GM23338 (cell line): ENCODE measurements around the gene BCL2L12. TPM values are rescaled to one million over a fixed set of nuclear protein-coding genes. Genes with fewer than 3 reads are reported as not detected.

ENCODE experiments used
- ATAC-seq: fragments of 200-7000 bp; cut with Tn5 transposase; 3 replicates; pipeline ENCODE4 v1.9.1; 2020
- DNase-seq: peaks from one replicate; pipeline ENCODE4 v3.0.0-alpha.2; 2015; ENCODE audit warnings: low spot score
- H2AFZ ChIP-seq: fragments of 200-600 bp; sonication (generic); 2 replicates; pipeline ENCODE4 v1.8.0; 2016; ENCODE audit warnings: antibody characterized with exemption, mild to moderate bottlenecking, moderate library complexity
- H3F3A ChIP-seq: fragments of 200-600 bp; sonication (generic); replicated peaks from 2 replicates; pipeline ENCODE4 v1.8.0; 2017; ENCODE audit warnings: antibody characterized with exemption, mixed run types, low read depth
- H3K27ac ChIP-seq: fragments of 200-600 bp; sonication (generic); 2 replicates; pipeline ENCODE4 v1.6.1; 2016; ENCODE audit warnings: low read depth
- H3K27me3 ChIP-seq: fragments of 200-600 bp; sonication (generic); 2 replicates; pipeline ENCODE4 v1.8.0; 2016; ENCODE audit warnings: mild to moderate bottlenecking, mixed run types, moderate library complexity; ENCODE audit not compliant: insufficient read depth
- H3K36me3 ChIP-seq: fragments of 200-600 bp; sonication (generic); 2 replicates; pipeline ENCODE4 v1.8.0; 2016; ENCODE audit warnings: mild to moderate bottlenecking; ENCODE audit not compliant: insufficient read depth
- H3K4me1 ChIP-seq: fragments of 200-600 bp; sonication (generic); 2 replicates; pipeline ENCODE4 v1.8.0; 2016; ENCODE audit warnings: mild to moderate bottlenecking, moderate library complexity; ENCODE audit not compliant: insufficient read depth
- H3K4me2 ChIP-seq: fragments of 200-600 bp; sonication (generic); 2 replicates; pipeline ENCODE4 v1.7.1; 2017; ENCODE audit warnings: mixed run types
- H3K4me3 ChIP-seq: fragments of 200-600 bp; sonication (generic); 2 replicates; pipeline ENCODE4 v1.6.1; 2016; ENCODE audit warnings: mixed run types
- H3K79me2 ChIP-seq: fragments of 200-600 bp; sonication (generic); replicated peaks from 2 replicates; pipeline ENCODE4 v1.8.0; 2017; ENCODE audit warnings: mild to moderate bottlenecking; ENCODE audit not compliant: insufficient read depth
- H3K9me2 ChIP-seq: fragments of 200-600 bp; sonication (generic); 2 replicates; pipeline ENCODE4 v1.8.0; 2017; ENCODE audit not compliant: insufficient read depth
- H4K20me1 ChIP-seq: fragments of 200-600 bp; sonication (generic); replicated peaks from 2 replicates; pipeline ENCODE4 v1.8.0; 2017; ENCODE audit warnings: mild to moderate bottlenecking; ENCODE audit not compliant: insufficient read depth
- H3K27ac Mint-ChIP-seq: 2 replicates; pipeline ENCODE4 v1.8.0; 2020; ENCODE audit warnings: inconsistent platforms, mild to moderate bottlenecking, moderate library complexity, mixed read lengths
- H3K27me3 Mint-ChIP-seq: 3 replicates; pipeline ENCODE4 v1.8.0; 2022; ENCODE audit warnings: low read depth, mild to moderate bottlenecking, moderate library complexity, mixed read lengths, inconsistent platforms; ENCODE audit not compliant: insufficient read depth, poor library complexity
- H3K36me3 Mint-ChIP-seq: 3 replicates; pipeline ENCODE4 v1.8.0; 2021; ENCODE audit warnings: low read depth, mild to moderate bottlenecking, inconsistent platforms, moderate library complexity, mixed read lengths
- H3K4me1 Mint-ChIP-seq: 3 replicates; pipeline ENCODE4 v1.8.0; 2020; ENCODE audit warnings: mild to moderate bottlenecking, inconsistent platforms, mixed read lengths
- H3K4me3 Mint-ChIP-seq: 3 replicates; pipeline ENCODE4 v1.8.0; 2021; ENCODE audit warnings: moderate library complexity, mild to moderate bottlenecking, inconsistent platforms, mixed read lengths
- H3K9me3 Mint-ChIP-seq: 3 replicates; pipeline ENCODE4 v1.8.0; 2020; ENCODE audit warnings: moderate library complexity, mild to moderate bottlenecking, inconsistent platforms, mixed read lengths
- CREB1 ChIP-seq: fragments of 250-450 bp; sonication (Bioruptor Pico); IDR thresholded peaks from 2 replicates; pipeline ENCODE4 v1.5.0; 2020; ENCODE audit warnings: low read depth, mild to moderate bottlenecking, moderate library complexity
- CTCF ChIP-seq, 2 experiments: fragments of 200-600 bp in 1 of 2; sonication (generic) in 1 of 2; conservative IDR thresholded peaks; 2 replicates each; pipeline versions ENCODE4 v1.5.1 to v1.6.1; 2016 to 2017; ENCODE audit warnings: antibody characterized with exemption in 2 of 2, low read depth in 2 of 2, mild to moderate bottlenecking in 2 of 2, moderate library complexity in 1 of 2
- ETS1 ChIP-seq: IDR thresholded peaks from 2 replicates; pipeline ENCODE4 v1.6.1; 2016; ENCODE audit warnings: antibody characterized with exemption
- EZH2phosphoT487 ChIP-seq: fragments of 200-600 bp; sonication (generic); IDR thresholded peaks from one replicate; pipeline ENCODE4 v1.8.1; 2018; ENCODE audit warnings: antibody characterized with exemption; ENCODE audit not compliant: unreplicated experiment
- NANOG ChIP-seq: IDR thresholded peaks from 2 replicates; pipeline ENCODE4 v1.6.1; 2016; ENCODE audit warnings: antibody characterized with exemption, borderline replicate concordance
- REST ChIP-seq: IDR thresholded peaks from one replicate; pipeline ENCODE4 v1.6.1; 2018; ENCODE audit warnings: antibody characterized with exemption; ENCODE audit not compliant: unreplicated experiment
- STAT1 ChIP-seq: IDR thresholded peaks from one replicate; pipeline ENCODE4 v1.6.1; 2016; ENCODE audit warnings: antibody characterized with exemption; ENCODE audit not compliant: unreplicated experiment
- ZNF462 ChIP-seq: fragments of 250-450 bp; sonication (Bioruptor Pico); IDR thresholded peaks from 2 replicates; pipeline ENCODE4 v1.5.0; 2020; ENCODE audit warnings: mild to moderate bottlenecking, moderate library complexity
- polyA plus RNA-seq: library from polyadenylated mRNA; unstranded; fragments of >200 nt; fragmentation: Nextera tagmentation; extraction: Ambion mirVana; gene quantifications from 2 replicates; pipeline ENCODE4 v1.2.1, GENCODE V29; 2016
- total RNA-seq: library from RNA; depleted of rRNA; stranded (reverse); fragments of >200 nt; shearing (Covaris generic); gene quantifications from 2 replicates; pipeline ENCODE4 v1.2.3, GENCODE V29; 2014

BCL2L12 gene
- total and polyA plus RNA-seq, 2 experiments from 2014 or later, result 61.3 to 102 TPM

GRCh38 chr19:49716154-49716553 is 50.4 kb downstream of the BCL2L12 start:
- Mint-ChIP-seq H3K27me3 (peaks cover 21% of the 10 kb centered on the region), H3K9me3 (peaks cover 2% of the 10 kb centered on the region; the same call in 1 of the 3 replicates), H3K27ac (no peak overlapping the region), H3K4me3 (no peak overlapping the region), H3K4me1 (peaks cover 14% of the 10 kb centered on the region), H3K36me3 (peaks cover 30% of the 10 kb centered on the region)
- Histone ChIP-seq H3K4me3 (no peak overlapping the region), H3K79me2 (no peaks in the 10 kb centered on the region), H3K9me2 (no peaks in the 10 kb centered on the region), H3K4me2 (no peak overlapping the region), H3K36me3 (no peaks in the 10 kb centered on the region), H2AFZ (no peak overlapping the region), H3K27ac (no peak overlapping the region), H4K20me1 (no peaks in the 10 kb centered on the region), H3K27me3 (no peaks in the 10 kb centered on the region), H3K4me1 (peaks cover 3% of the 10 kb centered on the region), H3F3A (0 out of 2 replicates have a peak, but pooled peaks cover 6% of the 10 kb centered on the region)
- DNase-seq (no peak), ATAC-seq (no peak)
- TF ChIP-seq EZH2phosphoT487, result no peak

GRCh38 chr19:49718511-49718910 is 52.8 kb downstream of the BCL2L12 start:
- peaks cover 11% of the 10 kb centered on the region for H3K36me3 Mint-ChIP-seq
- no peaks in the 10 kb centered on the region for H4K20me1 ChIP-seq
- peak; percentile 20 for DNase-seq
- no peaks in the 10 kb centered on the region for H3K79me2 ChIP-seq
- peak overlapping the region; percentile 70; the same call in 1 of the 2 replicates for H2AFZ ChIP-seq
- no peaks in the 10 kb centered on the region for H3K36me3 ChIP-seq
- 0 out of 2 replicates have a peak, but pooled peaks cover 6% of the 10 kb centered on the region for H3F3A ChIP-seq
- no peaks in the 10 kb centered on the region for H3K27me3 ChIP-seq
- TF ChIP-seq REST (no peak), EZH2phosphoT487 (no peak), ETS1 (no peak), CREB1 (CRISPR knock-in tag) (no peak), NANOG (no peak), ZNF462 (CRISPR knock-in tag) (no peak), STAT1 (no peak), CTCF (conservative IDR thresholded peaks at IDR 0.05; ENCODE audit: low read depth in 2 of 2) (no peak)
- H3K4me1 ChIP-seq, result no peaks in the 10 kb centered on the region; the same call in 1 of the 2 replicates
- H3K27ac Mint-ChIP-seq, result no peak overlapping the region
- no peaks in the 10 kb centered on the region for H3K9me2 ChIP-seq
- H3K27ac ChIP-seq, result peak overlapping the region; percentile 18; the same call in 1 of the 2 replicates
- H3K9me3 Mint-ChIP-seq, result peaks cover 2% of the 10 kb centered on the region; the same call in 1 of the 3 replicates
- H3K4me3 Mint-ChIP-seq, result peak overlapping the region; percentile 21; the same call in 1 of the 3 replicates
- H3K4me3 ChIP-seq, result no peak overlapping the region
- peaks cover 23% of the 10 kb centered on the region for H3K27me3 Mint-ChIP-seq
- peaks cover 12% of the 10 kb centered on the region for H3K4me1 Mint-ChIP-seq
- no peak for ATAC-seq
- H3K4me2 ChIP-seq, result no peak overlapping the region
